ACHN (cell line): ENCODE results near the gene ZNHIT2.

Experiments
- DNase-seq: peaks from one replicate; pipeline ENCODE4 v3.0.0-alpha.2; 2015
- in situ Hi-C: cut with HindIII; loops from 2 replicates; pipeline ENCODE4 v1.10.0; 2017; ENCODE audit warnings: low sequenced_read_pairs, low pct_ligation_motif_present, low pct_unique_long_range_greater_than_20kb

Gene ZNHIT2

DNA sequence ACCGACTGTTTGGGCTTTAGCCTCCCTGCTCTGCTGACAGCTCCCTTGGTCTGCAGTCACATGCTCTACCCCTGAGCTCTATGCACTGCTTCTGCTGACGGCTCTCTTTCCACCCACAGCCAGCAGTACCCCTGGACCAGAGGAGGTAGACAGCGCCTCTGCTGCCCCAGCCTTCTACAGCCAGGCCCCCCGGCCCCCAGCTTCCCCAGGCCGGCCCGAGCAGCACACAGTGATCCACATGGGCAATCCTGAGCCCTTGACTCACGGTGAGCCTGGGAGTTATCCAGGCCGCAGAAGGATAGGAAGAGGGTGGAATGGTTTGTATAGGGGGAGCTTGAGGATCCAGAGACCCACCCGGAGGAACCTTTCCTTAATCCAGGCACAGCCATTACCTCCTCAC is 30.7 kb downstream of the ZNHIT2 start:
- no peak for DNase-seq

DNA sequence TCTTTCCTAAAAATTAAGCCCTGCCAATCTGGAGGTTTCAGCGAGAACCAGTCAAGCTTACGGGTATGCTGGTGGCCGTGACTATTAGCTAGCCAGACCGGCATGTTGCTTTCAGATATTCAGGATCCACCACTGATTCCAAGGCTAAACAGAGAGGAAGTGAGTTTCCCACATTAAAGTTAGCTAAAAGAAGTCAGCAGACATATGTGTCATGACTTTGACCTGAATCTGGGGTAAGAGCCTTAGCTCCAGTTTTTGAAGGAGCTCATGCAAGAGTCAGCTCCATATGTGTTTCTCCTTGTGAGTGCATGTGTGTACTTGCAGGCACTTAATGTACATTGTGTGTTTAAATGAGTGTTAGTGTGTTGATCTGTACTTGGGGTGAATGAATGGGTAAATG is 32.1 kb downstream of the ZNHIT2 start:
- no peak for DNase-seq

More for the DNA sequence above, 30.7 kb downstream of the ZNHIT2 start:
- in situ Hi-C loops, result no loop called here

DNA sequence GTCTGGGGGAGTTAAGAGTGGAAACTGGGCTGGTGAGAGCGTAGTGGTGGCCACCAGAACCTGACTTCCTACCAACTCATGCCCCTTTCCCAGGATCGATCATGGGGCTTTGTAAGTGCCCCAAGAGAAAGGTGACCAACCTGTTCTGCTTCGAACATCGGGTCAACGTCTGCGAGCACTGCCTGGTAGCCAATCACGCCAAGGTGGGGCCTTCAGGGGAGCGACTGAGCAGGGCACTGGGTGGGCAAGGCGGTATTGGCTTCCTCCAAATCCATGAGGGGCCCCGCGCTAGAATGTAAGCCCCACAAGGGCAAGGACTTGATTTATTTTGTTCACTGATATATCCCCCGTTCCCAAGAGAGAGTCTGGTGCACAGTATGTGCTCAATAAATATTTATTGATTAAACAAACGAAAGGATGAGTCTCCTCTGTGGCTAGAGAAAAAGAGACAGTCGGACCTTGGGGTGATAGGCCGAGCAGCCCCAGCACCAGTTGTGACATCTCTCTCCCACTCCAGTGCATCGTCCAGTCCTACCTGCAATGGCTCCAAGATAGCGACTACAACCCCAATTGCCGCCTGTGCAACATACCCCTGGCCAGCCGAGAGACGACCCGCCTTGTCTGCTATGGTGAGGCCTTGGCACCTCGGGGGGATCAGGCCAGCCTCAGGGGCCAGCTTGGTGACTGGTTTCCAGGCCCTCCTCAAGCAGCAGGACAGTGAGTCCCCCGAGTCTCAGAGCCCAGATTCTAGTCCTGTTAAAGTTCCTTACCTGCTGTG is 32.7 kb downstream of the ZNHIT2 start:
- in situ Hi-C loops, result no loop called here
- DNase-seq, result no peak

More for the DNA sequence above, 32.1 kb downstream of the ZNHIT2 start:
- in situ Hi-C loops, result no loop called here

DNA sequence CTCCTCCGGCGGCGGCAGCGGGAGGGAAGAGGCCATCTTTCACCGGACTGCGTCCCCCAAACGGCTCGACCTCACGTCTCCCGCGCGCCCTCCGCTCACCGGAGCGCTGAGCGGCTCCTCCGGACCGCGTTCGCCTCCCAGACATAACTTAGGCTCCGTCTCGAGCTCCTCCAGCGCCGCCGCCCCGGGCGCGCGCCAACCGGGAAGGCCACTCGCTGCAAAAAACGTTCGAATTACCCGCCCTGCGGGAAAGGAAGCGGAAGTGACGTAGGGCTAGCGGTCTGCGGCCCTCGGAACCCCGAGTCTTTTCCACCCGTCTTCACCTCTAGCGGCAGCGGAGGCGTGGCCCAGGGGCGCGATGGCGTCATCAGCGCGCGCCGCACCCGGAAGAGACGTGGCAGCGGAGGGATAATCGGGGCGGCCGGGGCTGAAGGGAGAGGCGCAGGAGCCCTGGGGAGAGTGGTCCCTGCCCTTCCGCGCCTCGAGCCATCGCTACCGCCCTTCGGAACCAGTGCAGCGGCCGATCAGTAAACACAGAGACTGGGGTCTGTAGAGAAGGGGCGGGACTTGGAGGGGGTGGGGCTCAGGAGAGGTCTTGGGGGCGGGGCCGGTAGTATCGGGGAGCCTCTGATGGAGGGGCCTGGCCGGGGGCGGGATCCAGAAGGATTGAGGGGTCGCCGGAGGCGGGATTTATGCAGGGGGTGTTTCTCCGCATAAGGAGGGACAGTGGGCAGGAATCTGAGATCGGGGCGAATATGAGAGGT is 33.5 kb downstream of the ZNHIT2 start, which contains the start of the genes CDCA5 and ZFPL1:
CDCA5 (minus strand) TSS at position 207 of the 764 bp plus-strand sequence; CDS start at position 145, 62 bp downstream.
ZFPL1 (plus strand) TSS at position 389 of the 764 bp plus-strand sequence. CDS start 477 bp downstream, outside the sequence.
- peak; percentile 91 for DNase-seq
- in situ Hi-C loops, result no loop called here

DNA sequence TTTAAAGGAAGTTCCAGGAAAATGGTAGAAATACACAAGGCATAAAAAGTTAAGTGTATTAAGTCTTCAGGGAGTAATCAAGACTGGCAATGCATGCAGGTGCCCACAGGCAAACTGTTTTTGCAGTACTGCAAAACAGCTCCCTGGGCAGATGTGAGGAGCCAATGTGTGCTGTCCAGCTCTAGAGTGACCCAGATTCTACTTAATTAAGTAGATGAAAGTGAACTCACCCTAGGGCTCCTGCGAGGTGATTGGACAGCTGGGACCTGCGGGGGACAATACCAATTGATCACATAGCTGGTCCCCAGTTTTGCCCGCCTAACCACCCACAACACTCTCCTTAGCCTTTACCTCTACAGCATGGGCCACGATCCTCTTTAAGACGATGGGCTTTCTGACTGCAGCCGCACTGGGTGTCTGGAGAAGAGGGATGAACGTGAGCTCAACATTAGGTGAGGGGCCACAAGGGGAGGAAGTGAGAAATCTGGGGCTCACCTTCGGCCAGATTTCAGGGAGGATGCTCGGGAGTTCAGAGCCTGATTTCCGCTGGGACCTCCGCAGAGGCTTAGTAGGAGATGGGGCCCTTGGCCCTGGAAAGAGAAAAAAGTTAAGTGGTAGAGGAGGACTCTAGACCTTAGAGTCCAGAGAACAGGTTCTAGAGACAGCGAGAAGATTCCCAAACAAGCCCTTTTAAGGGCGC is 34.2 kb downstream of the ZNHIT2 start:
- no peak for DNase-seq
- in situ Hi-C loops, result no loop called here

DNA sequence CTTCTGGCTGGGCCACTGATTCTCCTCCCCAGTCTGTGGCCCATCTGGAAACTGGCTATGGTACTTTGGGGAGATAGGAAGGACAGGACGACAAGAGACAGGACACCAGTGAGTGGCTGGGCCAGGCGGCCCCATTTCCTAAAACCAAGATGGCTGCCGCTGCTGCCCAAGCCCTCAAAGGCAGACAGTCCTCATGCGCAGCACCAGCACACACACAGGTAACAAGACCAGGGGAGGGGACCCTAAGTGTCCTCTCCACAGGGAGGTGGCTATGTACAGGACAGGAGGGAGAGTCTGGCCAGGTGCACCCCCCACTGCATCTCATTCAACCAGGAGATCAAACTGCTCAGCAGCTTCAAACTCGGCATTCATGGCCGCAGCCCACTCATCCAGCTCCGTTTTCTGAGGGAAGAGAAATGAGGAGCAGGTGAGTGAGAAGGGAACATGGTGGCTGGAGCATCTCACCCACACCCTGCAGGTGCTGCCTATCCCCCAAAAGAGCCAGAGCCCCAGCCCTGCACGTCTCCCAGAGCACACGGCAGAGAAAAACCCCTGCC is 38.6 kb downstream of the ZNHIT2 start:
- in situ Hi-C loops, result no loop called here
- DNase-seq, result no peak

DNA sequence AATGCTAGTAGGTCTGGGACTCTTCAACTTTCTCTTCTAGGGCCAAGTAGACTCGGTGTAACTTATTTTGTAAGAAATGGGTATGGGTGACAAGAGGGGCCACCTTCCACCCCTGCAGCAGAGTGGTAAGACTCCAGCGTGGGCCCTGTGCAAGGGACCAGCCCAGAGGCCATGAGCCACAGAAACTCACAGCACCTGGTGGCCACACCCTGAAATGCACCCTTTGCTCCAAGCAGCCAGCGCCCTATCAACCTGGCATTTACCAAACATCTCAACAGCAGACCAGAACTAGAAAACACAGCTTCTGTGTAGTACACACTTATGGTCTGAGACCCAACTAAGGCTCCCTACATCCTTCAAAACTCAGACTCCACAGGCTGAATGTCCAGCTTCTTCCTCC is 39.4 kb downstream of the ZNHIT2 start:
- peak; percentile 42 for DNase-seq
- in situ Hi-C loops, result no loop called here

DNA sequence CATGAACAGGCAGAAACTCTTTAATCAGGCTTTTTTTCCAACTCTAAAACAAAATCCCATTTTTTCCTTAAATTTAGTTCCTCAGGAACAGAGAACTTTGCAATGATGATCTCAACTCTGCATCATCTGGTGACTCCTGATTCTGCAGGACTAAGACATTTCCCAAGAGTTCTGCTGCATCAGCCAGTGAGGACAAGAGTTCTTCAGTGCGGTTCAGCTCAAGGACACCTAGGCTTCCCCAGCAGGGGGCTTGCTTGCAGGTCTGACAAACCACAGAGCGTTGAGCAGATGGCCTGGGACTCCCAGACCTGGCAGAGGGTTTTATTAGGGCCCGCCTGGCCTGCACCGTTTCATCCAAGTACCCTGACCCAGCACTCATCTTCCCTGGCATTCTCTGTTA is 40.0 kb downstream of the ZNHIT2 start:
- in situ Hi-C loops, result no loop called here
- DNase-seq, result no peak

DNA sequence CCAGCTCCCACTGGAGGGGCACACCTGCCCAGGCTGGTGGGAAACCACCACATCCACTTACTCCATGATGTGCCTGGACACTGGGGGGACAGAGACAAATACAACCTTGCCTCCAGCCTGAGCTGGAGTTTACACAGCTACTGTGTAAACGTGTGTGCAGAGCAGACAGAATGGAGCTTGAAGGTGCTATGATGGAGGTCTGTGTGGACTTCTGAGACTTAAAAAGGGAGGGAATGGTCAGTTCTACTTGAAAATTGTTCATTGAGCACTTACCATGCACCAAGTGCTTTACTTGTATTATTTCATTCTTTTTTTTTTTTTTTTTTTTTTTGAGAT is 44.9 kb downstream of the ZNHIT2 start:
- DNase-seq, result no peak
- in situ Hi-C loops, result no loop called here

DNA sequence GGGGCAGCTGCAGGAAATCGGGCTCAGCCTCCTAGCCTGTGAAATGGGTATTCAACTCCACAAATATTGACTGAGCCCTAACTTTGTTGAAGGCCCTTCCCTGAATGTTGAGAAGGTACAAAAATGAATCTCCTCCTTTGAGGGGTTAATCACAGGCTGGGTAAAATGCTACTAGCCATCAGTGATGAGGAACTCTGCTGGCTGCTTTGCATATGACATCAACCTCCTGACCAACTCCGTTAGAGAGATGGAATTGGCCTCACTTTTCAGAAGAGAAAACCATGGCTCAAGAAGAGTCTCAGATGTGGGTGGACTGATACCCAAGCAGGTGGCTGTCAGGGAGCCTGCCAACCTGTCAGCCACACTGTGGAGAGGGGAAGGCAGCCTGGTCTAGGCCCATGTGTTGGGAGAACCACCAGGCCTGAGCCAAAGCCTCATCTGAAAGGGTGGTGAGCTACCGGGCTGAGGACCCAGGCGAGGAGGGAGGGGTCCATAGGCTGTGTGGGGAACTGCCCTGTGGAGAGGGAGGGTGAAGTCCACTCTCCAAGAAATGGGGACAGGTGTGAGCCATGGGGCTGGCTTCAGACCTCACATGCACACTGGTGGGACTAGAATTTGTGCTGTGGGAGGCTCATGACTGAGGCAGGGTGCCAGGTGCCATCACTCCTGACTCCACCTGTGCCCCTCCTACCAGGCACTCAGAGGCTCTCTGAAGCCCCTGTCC is 45.4 kb downstream of the ZNHIT2 start:
- no peak for DNase-seq
- in situ Hi-C loops, result no loop called here

DNA sequence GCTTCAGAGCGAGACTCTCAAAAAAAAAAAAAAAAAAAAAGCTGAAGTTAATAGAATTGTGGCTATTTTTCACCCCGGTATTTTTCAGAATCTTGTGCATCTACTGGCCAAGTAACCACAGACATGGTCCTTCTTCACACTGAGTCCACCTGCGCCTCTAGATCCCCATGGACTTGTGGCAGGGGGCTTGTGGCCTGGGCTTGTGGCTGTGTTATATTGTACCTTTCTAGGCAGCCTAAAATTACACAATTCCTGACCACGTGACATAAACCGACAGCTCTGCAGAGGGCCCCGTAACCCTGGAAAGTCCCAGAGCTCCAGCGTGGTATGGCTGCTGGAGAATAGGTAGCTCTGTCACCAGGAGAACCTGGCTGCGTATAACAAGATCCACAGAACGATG is 48.3 kb downstream of the ZNHIT2 start:
- in situ Hi-C loops, result no loop called here
- no peak for DNase-seq

DNA sequence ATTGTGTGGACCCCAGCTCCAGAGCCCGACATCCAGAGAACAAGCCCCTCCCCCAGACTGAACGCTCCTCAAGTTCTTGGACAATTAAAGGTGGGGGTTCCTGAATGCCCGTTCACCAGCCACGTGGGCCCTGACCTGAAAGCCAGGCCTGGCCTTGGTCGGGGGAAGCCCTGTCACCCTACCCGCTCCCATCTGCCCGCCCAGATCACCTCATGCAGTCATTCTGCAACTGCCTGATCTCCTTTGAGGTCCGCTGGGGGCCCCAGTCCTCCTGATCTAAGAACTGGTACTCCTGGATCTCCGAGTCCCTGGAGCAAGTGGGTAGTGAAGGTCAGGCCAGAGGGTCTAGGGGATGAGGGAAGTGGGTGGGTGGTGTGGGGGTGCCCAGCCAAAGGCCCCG is 50.1 kb downstream of the ZNHIT2 start:
- in situ Hi-C loops, result no loop called here
- no peak for DNase-seq

DNA sequence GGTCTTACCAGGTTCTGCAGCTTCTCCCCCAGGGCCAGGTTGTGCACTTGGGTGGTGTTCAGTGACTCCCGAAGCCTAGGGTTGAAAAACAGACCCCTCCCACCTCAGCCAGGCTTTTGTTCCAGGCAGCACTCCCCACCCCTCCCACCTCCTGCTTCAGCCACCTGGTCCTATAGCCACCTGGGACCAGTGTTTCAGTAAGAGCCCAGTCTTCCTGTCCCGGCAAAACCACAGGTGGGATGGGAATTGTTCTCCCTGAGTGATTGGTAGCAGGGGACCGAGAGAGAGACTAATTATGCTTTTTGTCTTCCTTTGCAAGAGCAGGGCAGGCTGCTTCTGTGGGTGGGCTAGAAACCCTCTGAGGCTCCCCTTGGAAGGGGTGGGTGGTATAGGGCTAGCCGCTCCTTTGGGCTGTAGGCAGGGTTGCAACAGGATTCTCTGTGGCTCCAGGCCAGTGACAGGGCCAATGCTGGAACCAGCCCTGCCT is 50.7 kb downstream of the ZNHIT2 start:
- in situ Hi-C loops, result no loop called here
- DNase-seq, result no peak
